Activated CD4-positive, alpha-beta memory T cell treated with anti-CD3 and anti-CD28 coated beads, Interleukin-2, amount 10 ng/mL, durations not matched to agents 7 days and 5 days (primary cell): ENCODE results near the gene KIFC3. TPM values are rescaled to one million over a fixed set of nuclear protein-coding genes. Genes with fewer than 3 reads are reported as not detected.
"Not testable (repeated sequence)": the region's sequence is repeated elsewhere in the genome, so short reads cannot be mapped to it uniquely, and the experiment has no call there.

Source experiments
- CTCF ChIA-PET: fragments of 350-600 bp; sonication (Branson Sonifier 250); formaldehyde crosslinking; loops from one replicate; lab custom pipeline; 2021; ENCODE audit warnings: antibody characterized with exemption, inconsistent platforms; lab: Charles Lee
- POLR2A ChIA-PET: fragments of 350-600 bp; sonication (Branson Sonifier 250); formaldehyde crosslinking; loops from one replicate; lab custom pipeline; 2021; ENCODE audit warnings: antibody characterized with exemption; lab: Charles Lee
- DNase-seq: peaks from one replicate; pipeline ENCODE4 v3.0.0-alpha.2; 2020
- H3K27ac Mint-ChIP-seq: one replicate; pipeline ENCODE4 v1.8.0; 2021; ENCODE audit warnings: mild to moderate bottlenecking, mixed read lengths
- H3K27me3 Mint-ChIP-seq: one replicate; pipeline ENCODE4 v1.8.0; 2021; ENCODE audit warnings: mixed read lengths
- H3K36me3 Mint-ChIP-seq: one replicate; pipeline ENCODE4 v1.8.0; 2021; ENCODE audit warnings: low read depth, mixed read lengths
- H3K4me1 Mint-ChIP-seq: one replicate; pipeline ENCODE4 v1.8.0; 2021; ENCODE audit warnings: mixed read lengths
- H3K4me3 Mint-ChIP-seq: one replicate; pipeline ENCODE4 v1.8.0; 2021; ENCODE audit warnings: mild to moderate bottlenecking, mixed read lengths
- H3K9me3 Mint-ChIP-seq: one replicate; pipeline ENCODE4 v1.8.0; 2021; ENCODE audit warnings: mixed read lengths
- total RNA-seq, 2 experiments: library from RNA; stranded (reverse); gene quantifications; one replicate each; pipeline ENCODE4 v1.2.3, GENCODE V29; 2021

KIFC3 gene
- total RNA-seq, 2 experiments from 2014 or later = not detected

- H3K36me3 Mint-ChIP-seq, H3K9me3 Mint-ChIP-seq, DNase-seq, H3K4me3 Mint-ChIP-seq, H3K27ac Mint-ChIP-seq, H3K4me1 Mint-ChIP-seq, POLR2A ChIA-PET: not testable (repeated sequence)
- peaks cover 50% of the 10 kb centered on the region for H3K27me3 Mint-ChIP-seq
- CTCF ChIA-PET = interaction anchor here (1.4 kb wide), 1 partner anchor 136 kb away, joined by 3 read pairs; no protein-coding TSS in a partner anchor
Measured at GRCh38 chr16:57712569-57712968, 89.7 kb downstream of the KIFC3 start.

GRCh38 chr16:57711993-57712392 lies 90.3 kb downstream of the KIFC3 start:
- Mint-ChIP-seq H3K4me3 (no peak overlapping the region), H3K27me3 (peaks cover 52% of the 10 kb centered on the region), H3K4me1 (peaks cover 2% of the 10 kb centered on the region), H3K9me3 (no peaks in the 10 kb centered on the region), H3K27ac (no peak overlapping the region), H3K36me3 (no peaks in the 10 kb centered on the region)
- DNase-seq = no peak
- CTCF ChIA-PET = interaction anchor here (1.4 kb wide), 1 partner anchor 135 kb away, joined by 3 read pairs; no protein-coding TSS in a partner anchor
- POLR2A ChIA-PET = no interaction called here

- DNase-seq = no peak
- ChIA-PET POLR2A (interaction anchor here (0.5 kb wide), 1 partner anchor 1221 kb away, joined by 3 read pairs; no protein-coding TSS in a partner anchor), CTCF (no interaction called here)
- Mint-ChIP-seq H3K36me3 (no peaks in the 10 kb centered on the region), H3K27me3 (peaks cover 54% of the 10 kb centered on the region), H3K9me3 (no peaks in the 10 kb centered on the region), H3K4me3 (no peak overlapping the region), H3K27ac (no peak overlapping the region), H3K4me1 (peaks cover 2% of the 10 kb centered on the region)
Measured at GRCh38 chr16:57711346-57711745, 90.9 kb downstream of the KIFC3 start.

- H3K4me1 Mint-ChIP-seq = peaks cover 2% of the 10 kb centered on the region
- DNase-seq = no peak
- H3K27me3 Mint-ChIP-seq = peaks cover 48% of the 10 kb centered on the region
- CTCF ChIA-PET = no interaction called here
- no peak overlapping the region for H3K27ac Mint-ChIP-seq
- H3K4me3 Mint-ChIP-seq = no peak overlapping the region
- no peaks in the 10 kb centered on the region for H3K36me3 Mint-ChIP-seq
- no peaks in the 10 kb centered on the region for H3K9me3 Mint-ChIP-seq
- POLR2A ChIA-PET = no interaction called here
Measured at GRCh38 chr16:57709663-57710062, 92.6 kb downstream of the KIFC3 start.

Other genes starting within 250 kb of the KIFC3 start
- gene ADGRG1, start 173.9 kb downstream of the KIFC3 start, total RNA-seq = 1 to 10 TPM; 7.4 to 8.3 TPM
- gene ADGRG3, start 134.2 kb downstream of the KIFC3 start, total RNA-seq = not detected
- gene DRC7, start 107.7 kb downstream of the KIFC3 start, total RNA-seq = not detected
- 10 to 100 TPM; 33.3 to 33.4 TPM for gene KATNB1, start 66.7 kb downstream of the KIFC3 start, total RNA-seq
- not detected for gene CNGB1, start 168.6 kb upstream of the KIFC3 start, total RNA-seq
- gene ZNF319, start 198.2 kb upstream of the KIFC3 start, total RNA-seq = 10 to 100 TPM; 19.8 to 20.2 TPM
- gene USB1, start 198.9 kb upstream of the KIFC3 start, total RNA-seq = 10 to 100 TPM; 48.4 to 54.2 TPM
- gene MMP15, start 223.3 kb upstream of the KIFC3 start, total RNA-seq = 1 to 10 TPM in 1 of 2 experiments, under 1 TPM in 1; 0.68 to 1.1 TPM